HG02623 (cell line): ENCODE results near the gene ZDHHC14.
A peak's percentile ranks its signal among the peaks of the same experiment; 100 is the strongest.
"Not testable (repeated sequence)": the region's sequence is repeated elsewhere in the genome, so short reads cannot be mapped to it uniquely, and the experiment has no call there.

Source experiments
- ATAC-seq: cut with Tn5 transposase; IDR thresholded peaks from one replicate; pipeline ENCODE4 v1.9.1; 2021; ENCODE audit warnings: moderate library complexity; ENCODE audit not compliant: unreplicated experiment

ZDHHC14 gene

GRCh38 chr6:157380779-157381561, at the start of gene ZDHHC14:
ZDHHC14 (plus strand) TSS chr6:157381190.
- ATAC-seq: peak; percentile 69

GRCh38 chr6:157332813-157333212, 48.2 kb upstream of the ZDHHC14 start:
- ATAC-seq: no peak

GRCh38 chr6:157333537-157333936, 47.5 kb upstream of the ZDHHC14 start:
- no peak for ATAC-seq

GRCh38 chr6:157333956-157334355, 47.0 kb upstream of the ZDHHC14 start:
- ATAC-seq: no peak

GRCh38 chr6:157335829-157336228, 45.2 kb upstream of the ZDHHC14 start:
- ATAC-seq: no peak

- ATAC-seq: not testable (repeated sequence)
Observed at GRCh38 chr6:157337276-157337675, 43.7 kb upstream of the ZDHHC14 start.

GRCh38 chr6:157337751-157338150, 43.2 kb upstream of the ZDHHC14 start:
- no peak for ATAC-seq

- ATAC-seq: no peak
Observed at GRCh38 chr6:157339432-157339831, 41.6 kb upstream of the ZDHHC14 start.

- ATAC-seq: no peak
Observed at GRCh38 chr6:157343732-157344131, 37.3 kb upstream of the ZDHHC14 start.

GRCh38 chr6:157346373-157346772, 34.6 kb upstream of the ZDHHC14 start:
- ATAC-seq: no peak

- ATAC-seq: no peak
Observed at GRCh38 chr6:157358287-157358686, 22.7 kb upstream of the ZDHHC14 start.

GRCh38 chr6:157361886-157362285, 19.1 kb upstream of the ZDHHC14 start:
- no peak for ATAC-seq

- ATAC-seq: no peak
Observed at GRCh38 chr6:157364705-157365104, 16.3 kb upstream of the ZDHHC14 start.

- no peak for ATAC-seq
Observed at GRCh38 chr6:157366648-157367047, 14.3 kb upstream of the ZDHHC14 start.

- no peak for ATAC-seq
Observed at GRCh38 chr6:157368359-157369049, 12.5 kb upstream of the ZDHHC14 start.

- ATAC-seq: no peak
Observed at GRCh38 chr6:157370755-157371154, 10.2 kb upstream of the ZDHHC14 start.

GRCh38 chr6:157372501-157373280, 8.3 kb upstream of the ZDHHC14 start:
- no peak for ATAC-seq

- no peak for ATAC-seq
Observed at GRCh38 chr6:157374889-157375443, 6.0 kb upstream of the ZDHHC14 start.

GRCh38 chr6:157376241-157376640, 4.7 kb upstream of the ZDHHC14 start:
- no peak for ATAC-seq

GRCh38 chr6:157376706-157377230, 4.2 kb upstream of the ZDHHC14 start:
- ATAC-seq: no peak
